ENCODE data around the gene BEX3. TPM values are rescaled to one million over a fixed set of nuclear protein-coding genes. Genes with fewer than 3 reads are reported as not detected.
A peak's percentile ranks its signal among the peaks of the same experiment; 100 is the strongest.

Gene BEX3
- 10 to 100 TPM in 3 of 5 experiments, 1 to 10 TPM in 2; 5.9 to 75.5 (median 28.0) TPM for total RNA-seq
- polyA plus RNA-seq: 100 to 1,000 TPM; 157 to 192 TPM
- 24.2 reads per million, percentile 55 among the genes with 10 or more reads in this experiment for total RNA-seq

- peak within 1 kb of the TSS; percentile 74 to 91 (median 84) for H3K4me3 Mint-ChIP-seq
- no peaks in the 10 kb centered on the region for H3K36me3 Mint-ChIP-seq
- intact Hi-C loops (cut with micrococcal nuclease): loop anchor here in 1 of 2 donors (1.0 to 2.0 kb wide), 3 partner anchors 20 to 88 kb away; partner anchors contain the start of gene TCEAL9
- Histone ChIP-seq H3K27me3 (ENCODE audit: control insufficient read depth in 2 of 2, insufficient read depth in 2 of 2, low read length in 2 of 2) (no peaks in the 10 kb centered on the region), H3K9me3 (ENCODE audit: control insufficient read depth in 2 of 3, low read length in 3 of 3) (no peaks in the 10 kb centered on the region), H3K27ac (ENCODE audit: low read depth, low read length) (peak within 1 kb of the TSS; percentile 73), H3K4me3 (ENCODE audit: low read length) (peak within 1 kb of the TSS; percentile 27), H3K36me3 (ENCODE audit: control insufficient read depth in 2 of 3, insufficient read depth in 3 of 3, low read length in 3 of 3) (peaks cover 0 to 3% (median 0%) of the 10 kb centered on the region in 3 experiments), H3K4me1 (ENCODE audit: control insufficient read depth in 2 of 2, insufficient read depth in 2 of 2, low read length in 2 of 2) (no peaks in the 10 kb centered on the region)
- H3K9me3 Mint-ChIP-seq: peaks cover 0 to 1% (median 0%) of the 10 kb centered on the region in 11 donors
- H3K4me1 Mint-ChIP-seq: peaks cover 3 to 14% (median 7%) of the 10 kb centered on the region in 7 donors
- POLR2A ChIA-PET: interaction anchor here (1.1 to 2.3 kb wide), 4 partner anchors 30 to 121 kb away, joined by 3 to 24 read pairs (median 6); partner anchors contain the start of gene TCEAL8
- peaks cover 0 to 4% (median 0%) of the 10 kb centered on the region in 5 donors for H3K27me3 Mint-ChIP-seq
- peak; percentile 73 for ATAC-seq
- peak within 1 kb of the TSS in 8 of 9 donors; percentile 64 to 89 (median 76) for H3K27ac Mint-ChIP-seq
- CTCF ChIA-PET: interaction anchor here (0.9 to 2.3 kb wide), 2 partner anchors 84 to 88 kb away, joined by 3 to 9 read pairs; no protein-coding TSS in a partner anchor
- DNase-seq: peak in 8 of 9 donors; percentile 21 to 61 (median 50)
These were observed at the start of gene BEX3 for GRCh38 chrX:103376118-103376978. TSS of gene BEX3 (plus strand) at chrX:103376538. CDS start at chrX:103377522, 984 bp downstream.

GRCh38 chrX:103329991-103330390 lies 46.3 kb upstream of the BEX3 start, which contains the start of gene TCEAL7:
TSS of gene TCEAL7 (plus strand) at chrX:103330239. CDS start at chrX:103331404, 1,165 bp downstream.
- DNase-seq: no peak
- H3K27me3 Mint-ChIP-seq: peaks cover 18 to 26% (median 19%) of the 10 kb centered on the region in 5 donors
- CTCF ChIA-PET: no interaction called here
- POLR2A ChIA-PET: no interaction called here
- Histone ChIP-seq H3K9me3 (ENCODE audit: control insufficient read depth in 2 of 3, low read length in 3 of 3) (no peaks in the 10 kb centered on the region), H3K36me3 (ENCODE audit: control insufficient read depth in 2 of 3, insufficient read depth in 3 of 3, low read length in 3 of 3) (no peaks in the 10 kb centered on the region), H3K27me3 (ENCODE audit: control insufficient read depth in 2 of 2, insufficient read depth in 2 of 2, low read length in 2 of 2) (no peaks in the 10 kb centered on the region), H3K27ac (ENCODE audit: low read depth, low read length) (no peak within 1 kb of the TSS), H3K4me3 (ENCODE audit: low read length) (no peak within 1 kb of the TSS), H3K4me1 (ENCODE audit: control insufficient read depth in 2 of 2, insufficient read depth in 2 of 2, low read length in 2 of 2) (no peaks in the 10 kb centered on the region)
- no peaks in the 10 kb centered on the region for H3K9me3 Mint-ChIP-seq
- no peak within 1 kb of the TSS for H3K27ac Mint-ChIP-seq
- H3K4me1 Mint-ChIP-seq: peaks cover 0 to 6% (median 0%) of the 10 kb centered on the region in 7 donors
- ATAC-seq: no peak
- H3K4me3 Mint-ChIP-seq: peak within 1 kb of the TSS in 1 of 10 donors; percentile 32
- no peaks in the 10 kb centered on the region for H3K36me3 Mint-ChIP-seq
- intact Hi-C loops (cut with micrococcal nuclease): no loop called here

GRCh38 chrX:103330681-103331288 lies 45.6 kb upstream of the BEX3 start:
- H3K27me3 Mint-ChIP-seq: peaks cover 18 to 26% (median 19%) of the 10 kb centered on the region in 5 donors
- CTCF ChIA-PET: no interaction called here
- Histone ChIP-seq H3K9me3 (ENCODE audit: control insufficient read depth in 2 of 3, low read length in 3 of 3) (no peaks in the 10 kb centered on the region), H3K4me3 (ENCODE audit: low read length) (no peak overlapping the region), H3K27me3 (ENCODE audit: control insufficient read depth in 2 of 2, insufficient read depth in 2 of 2, low read length in 2 of 2) (no peaks in the 10 kb centered on the region), H3K27ac (ENCODE audit: low read depth, low read length) (no peak overlapping the region), H3K36me3 (ENCODE audit: control insufficient read depth in 2 of 3, insufficient read depth in 3 of 3, low read length in 3 of 3) (no peaks in the 10 kb centered on the region), H3K4me1 (ENCODE audit: control insufficient read depth in 2 of 2, insufficient read depth in 2 of 2, low read length in 2 of 2) (no peaks in the 10 kb centered on the region)
- H3K27ac Mint-ChIP-seq: no peak overlapping the region
- peak overlapping the region in 1 of 10 donors; percentile 32 for H3K4me3 Mint-ChIP-seq
- POLR2A ChIA-PET: no interaction called here
- DNase-seq (no peak), ATAC-seq (no peak)
- H3K36me3 Mint-ChIP-seq: no peaks in the 10 kb centered on the region
- H3K9me3 Mint-ChIP-seq: no peaks in the 10 kb centered on the region
- intact Hi-C loops (cut with micrococcal nuclease): no loop called here
- H3K4me1 Mint-ChIP-seq: peaks cover 0 to 6% (median 0%) of the 10 kb centered on the region in 7 donors

GRCh38 chrX:103338663-103339062 lies 37.7 kb upstream of the BEX3 start:
- Mint-ChIP-seq H3K27me3 (peaks cover 0 to 14% (median 0%) of the 10 kb centered on the region in 5 donors), H3K4me3 (no peak overlapping the region), H3K27ac (no peak overlapping the region), H3K36me3 (no peaks in the 10 kb centered on the region), H3K9me3 (no peaks in the 10 kb centered on the region), H3K4me1 (peaks cover 0 to 5% (median 4%) of the 10 kb centered on the region in 7 donors)
- intact Hi-C loops (cut with micrococcal nuclease): no loop called here
- ATAC-seq: no peak
- ChIA-PET CTCF (interaction anchor here (1.1 to 1.5 kb wide), 3 partner anchors 90 to 125 kb away, joined by 3 to 6 read pairs (median 5); no protein-coding TSS in a partner anchor), POLR2A (no interaction called here)
- no peaks in the 10 kb centered on the region for H3K36me3 ChIP-seq (ENCODE audit: control insufficient read depth in 2 of 3, insufficient read depth in 3 of 3, low read length in 3 of 3)
- no peaks in the 10 kb centered on the region for H3K27me3 ChIP-seq (ENCODE audit: control insufficient read depth in 2 of 2, insufficient read depth in 2 of 2, low read length in 2 of 2)
- no peaks in the 10 kb centered on the region for H3K9me3 ChIP-seq (ENCODE audit: control insufficient read depth in 2 of 3, low read length in 3 of 3)
- no peak overlapping the region for H3K27ac ChIP-seq (ENCODE audit: low read depth, low read length)
- no peaks in the 10 kb centered on the region for H3K4me1 ChIP-seq (ENCODE audit: control insufficient read depth in 2 of 2, insufficient read depth in 2 of 2, low read length in 2 of 2)
- DNase-seq: no peak
- no peak overlapping the region for H3K4me3 ChIP-seq (ENCODE audit: low read length)

GRCh38 chrX:103343105-103343504 lies 33.2 kb upstream of the BEX3 start:
- Mint-ChIP-seq H3K36me3 (no peaks in the 10 kb centered on the region), H3K4me3 (no peak overlapping the region), H3K4me1 (peaks cover 0 to 5% (median 4%) of the 10 kb centered on the region in 7 donors), H3K9me3 (no peaks in the 10 kb centered on the region), H3K27me3 (peaks cover 0 to 8% (median 0%) of the 10 kb centered on the region in 5 donors), H3K27ac (peak overlapping the region in 2 of 9 donors; percentile 13 to 23)
- intact Hi-C loops (cut with micrococcal nuclease): loop anchor here (1.0 to 10.0 kb wide), 6 partner anchors 14 to 146 kb away; partner anchors contain the start of genes BEX3 (in 1 of the 2), TCEAL8 (in 1 of the 2) and TCEAL9 (in 1 of the 2)
- DNase-seq (peak in 7 of 9 donors; percentile 7 to 55 (median 33)), ATAC-seq (peak; percentile 46)
- no peaks in the 10 kb centered on the region for H3K9me3 ChIP-seq (ENCODE audit: control insufficient read depth in 2 of 3, low read length in 3 of 3)
- H3K4me1 ChIP-seq (ENCODE audit: control insufficient read depth in 2 of 2, insufficient read depth in 2 of 2, low read length in 2 of 2): no peaks in the 10 kb centered on the region
- H3K4me3 ChIP-seq (ENCODE audit: low read length): no peak overlapping the region
- no peaks in the 10 kb centered on the region for H3K36me3 ChIP-seq (ENCODE audit: control insufficient read depth in 2 of 3, insufficient read depth in 3 of 3, low read length in 3 of 3)
- POLR2A ChIA-PET: no interaction called here
- CTCF ChIA-PET: interaction anchor here (1.0 to 1.7 kb wide), 3 partner anchors 118 to 121 kb away, joined by 4 to 11 read pairs (median 6); no protein-coding TSS in a partner anchor
- H3K27ac ChIP-seq (ENCODE audit: low read depth, low read length): no peak overlapping the region
- no peaks in the 10 kb centered on the region for H3K27me3 ChIP-seq (ENCODE audit: control insufficient read depth in 2 of 2, insufficient read depth in 2 of 2, low read length in 2 of 2)

GRCh38 chrX:103344606-103345005 lies 31.7 kb upstream of the BEX3 start:
- no peak overlapping the region for H3K27ac ChIP-seq (ENCODE audit: low read depth, low read length)
- H3K36me3 ChIP-seq (ENCODE audit: control insufficient read depth in 2 of 3, insufficient read depth in 3 of 3, low read length in 3 of 3): no peaks in the 10 kb centered on the region
- peaks cover 0 to 8% (median 0%) of the 10 kb centered on the region in 5 donors for H3K27me3 Mint-ChIP-seq
- ChIA-PET POLR2A (no interaction called here), CTCF (no interaction called here)
- no peaks in the 10 kb centered on the region for H3K36me3 Mint-ChIP-seq
- ATAC-seq: no peak
- H3K27ac Mint-ChIP-seq: no peak overlapping the region
- no peak overlapping the region for H3K4me3 ChIP-seq (ENCODE audit: low read length)
- peaks cover 0 to 5% (median 4%) of the 10 kb centered on the region in 7 donors for H3K4me1 Mint-ChIP-seq
- no peaks in the 10 kb centered on the region for H3K4me1 ChIP-seq (ENCODE audit: control insufficient read depth in 2 of 2, insufficient read depth in 2 of 2, low read length in 2 of 2)
- H3K4me3 Mint-ChIP-seq: no peak overlapping the region
- H3K27me3 ChIP-seq (ENCODE audit: control insufficient read depth in 2 of 2, insufficient read depth in 2 of 2, low read length in 2 of 2): no peaks in the 10 kb centered on the region
- no peaks in the 10 kb centered on the region for H3K9me3 ChIP-seq (ENCODE audit: control insufficient read depth in 2 of 3, low read length in 3 of 3)
- intact Hi-C loops (cut with micrococcal nuclease): loop anchor here in 1 of 2 donors (10.0 kb wide), 1 partner anchor 90 kb away; the partner anchor contains the start of gene TCEAL8
- DNase-seq: no peak
- H3K9me3 Mint-ChIP-seq: no peaks in the 10 kb centered on the region
